Fibroblast of villous mesenchyme (primary cell): ENCODE data around the gene ANKRD27. TPM values are rescaled to one million over a fixed set of nuclear protein-coding genes. Genes with fewer than 3 reads are reported as not detected.
"Not testable (repeated sequence)": the region's sequence is repeated elsewhere in the genome, so short reads cannot be mapped to it uniquely, and the experiment has no call there.

Source experiments
- DNase-seq: peaks from one replicate; pipeline ENCODE4 v3.0.0-alpha.2; 2010; ENCODE audit warnings: low read depth
- H3K4me3 ChIP-seq: 2 replicates; pipeline ENCODE4 v1.5.1; 2011; ENCODE audit warnings: low read depth, mild to moderate bottlenecking, low read length
- CTCF ChIP-seq: IDR thresholded peaks from 2 replicates; pipeline ENCODE4 v1.5.1; 2012; ENCODE audit warnings: low read depth, mild to moderate bottlenecking, low read length; ENCODE audit not compliant: insufficient read depth
- total RNA-seq: library from RNA; depleted of rRNA; stranded (reverse); fragments of >200 nt; gene quantifications from 2 replicates; pipeline ENCODE4 v1.2.3, GENCODE V29; 2012

The ANKRD27 gene
- total RNA-seq: 25.8 and 37.1 TPM in 2 replicates

- DNase-seq: peak; percentile 98
- no peak for TF ChIP-seq CTCF
- H3K4me3 ChIP-seq: peak within 1 kb of the TSS; percentile 93
These were observed at the start of gene ANKRD27 for GRCh38 chr19:32674931-32675719. ANKRD27 (minus strand) TSS chr19:32675180; CDS start chr19:32659015, 16,165 bp downstream.

GRCh38 chr19:32720936-32721250 is 45.9 kb upstream of the ANKRD27 start:
- H3K4me3 ChIP-seq: no peak overlapping the region
- no peak for DNase-seq
- TF ChIP-seq CTCF: no peak

GRCh38 chr19:32720216-32720935 is 45.4 kb upstream of the ANKRD27 start:
- TF ChIP-seq CTCF: no peak
- no peak for DNase-seq
- H3K4me3 ChIP-seq: no peak overlapping the region

- no peak within 1 kb of the TSS for H3K4me3 ChIP-seq
- DNase-seq: no peak
- no peak for TF ChIP-seq CTCF
These were observed 44.7 kb upstream of the ANKRD27 start, which contains the start of gene TDRD12 for GRCh38 chr19:32719611-32720059. TDRD12 (plus strand) TSS chr19:32719767; CDS start chr19:32720073, 306 bp downstream.

- TF ChIP-seq CTCF: no peak
- no peak overlapping the region for H3K4me3 ChIP-seq
- DNase-seq: no peak
These were observed 43.3 kb upstream of the ANKRD27 start for GRCh38 chr19:32718286-32718685.

- TF ChIP-seq CTCF: no peak
- DNase-seq: no peak
- H3K4me3 ChIP-seq: no peak overlapping the region
These were observed 42.5 kb upstream of the ANKRD27 start for GRCh38 chr19:32717496-32717895.

GRCh38 chr19:32716203-32716602 is 41.2 kb upstream of the ANKRD27 start:
- DNase-seq, H3K4me3 ChIP-seq: not testable (repeated sequence)
